Natural killer cell treated with Interleukin-12 subunit alpha and Interleukin-12 subunit beta and Interleukin-15 and Interleukin-18, amount 100 ng/mL, for 72 hours (primary cell): ENCODE results near the gene PPM1H. TPM values are rescaled to one million over a fixed set of nuclear protein-coding genes. Genes with fewer than 3 reads are reported as not detected.
A peak's percentile ranks its signal among the peaks of the same experiment; 100 is the strongest.
"Not testable (repeated sequence)": the region's sequence is repeated elsewhere in the genome, so short reads cannot be mapped to it uniquely, and the experiment has no call there.

Source experiments
- ATAC-seq, 2 donors: fragments of 150-1000 bp; cut with Tn5 transposase in 1 of 2; sonication (Bioruptor Pico), chemical (Tn5 transposase) in 1 of 2; 2 replicates each; pipeline ENCODE4 v1.10.0; 2021
- DNase-seq: peaks from one replicate; pipeline ENCODE4 v3.0.0; 2022; ENCODE audit warnings: low spot score
- H3K27ac Mint-ChIP-seq, 2 donors: 1 replicate in 1 of 2; 2 replicates in 1 of 2; pipeline ENCODE4 v1.8.0; 2022; ENCODE audit warnings: mixed read lengths in 2 of 2, mild to moderate bottlenecking in 1 of 2, moderate library complexity in 1 of 2
- H3K27me3 Mint-ChIP-seq, 2 donors: 1 replicate in 1 of 2; 2 replicates in 1 of 2; pipeline ENCODE4 v1.8.0; 2022; ENCODE audit warnings: mixed read lengths in 2 of 2
- H3K36me3 Mint-ChIP-seq: one replicate; pipeline ENCODE4 v1.8.0; 2022; ENCODE audit warnings: mixed read lengths
- H3K4me1 Mint-ChIP-seq, 2 donors: 1 replicate in 1 of 2; 2 replicates in 1 of 2; pipeline ENCODE4 v1.8.0; 2022; ENCODE audit warnings: low read depth in 2 of 2, mixed read lengths in 2 of 2, mild to moderate bottlenecking in 1 of 2
- H3K4me3 Mint-ChIP-seq: one replicate; pipeline ENCODE4 v1.8.0; 2022; ENCODE audit warnings: mixed read lengths
- H3K9me3 Mint-ChIP-seq: 2 replicates; pipeline ENCODE4 v1.8.0; 2022; ENCODE audit warnings: mixed read lengths
- total RNA-seq, 2 donors: library from RNA; stranded (reverse); gene quantifications; one replicate each; pipeline ENCODE4 v1.2.3, GENCODE V29; 2022

Gene PPM1H
- total RNA-seq, 2 donors from 2014 or later, result 0.38 TPM; not detected in 1

- H3K9me3 Mint-ChIP-seq, result no peaks in the 10 kb centered on the region
These were observed 28.6 kb upstream of the PPM1H start for GRCh38 chr12:62963486-62964041.

GRCh38 chr12:62960324-62960723 lies 25.4 kb upstream of the PPM1H start:
- Mint-ChIP-seq H3K4me3 (no peak overlapping the region), H3K27ac (no peak overlapping the region), H3K36me3 (no peaks in the 10 kb centered on the region), H3K9me3 (no peaks in the 10 kb centered on the region), H3K27me3 (no peaks in the 10 kb centered on the region), H3K4me1 (no peaks in the 10 kb centered on the region)
- DNase-seq (no peak), ATAC-seq (no peak)

More at GRCh38 chr12:62963486-62964041, 28.6 kb upstream of the PPM1H start:
- Mint-ChIP-seq H3K27me3 (no peaks in the 10 kb centered on the region), H3K4me1 (no peaks in the 10 kb centered on the region), H3K36me3 (no peaks in the 10 kb centered on the region), H3K27ac (no peak overlapping the region), H3K4me3 (no peak overlapping the region)
- DNase-seq, result no peak
- ATAC-seq, result no peak

DNA sequence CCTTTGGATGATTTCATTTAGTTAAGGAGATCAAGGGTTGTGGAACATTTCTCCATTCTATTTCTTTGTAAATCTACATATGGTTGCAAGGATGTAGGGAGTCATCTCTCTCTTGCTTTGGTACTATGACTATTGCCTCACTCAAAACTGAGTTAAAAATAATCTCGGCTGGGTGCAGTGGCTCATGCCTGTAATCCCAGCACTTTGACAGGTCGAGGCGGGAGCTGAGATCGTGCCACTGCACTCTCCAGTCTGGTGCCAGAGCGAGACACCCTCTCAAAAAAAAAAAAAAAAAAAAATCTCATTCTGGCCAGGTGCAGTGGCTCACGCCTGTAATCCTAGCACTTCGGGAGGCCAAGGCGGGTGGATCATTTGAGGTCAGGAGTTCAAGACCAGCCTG lies 24.8 kb upstream of the PPM1H start:
- no peak overlapping the region for H3K4me3 Mint-ChIP-seq
- DNase-seq (no peak), ATAC-seq (no peak)
- no peak overlapping the region for H3K27ac Mint-ChIP-seq
- H3K36me3 Mint-ChIP-seq, result no peaks in the 10 kb centered on the region
- no peaks in the 10 kb centered on the region for H3K4me1 Mint-ChIP-seq
- H3K9me3 Mint-ChIP-seq, result no peaks in the 10 kb centered on the region
- no peaks in the 10 kb centered on the region for H3K27me3 Mint-ChIP-seq

- no peak overlapping the region for H3K4me3 Mint-ChIP-seq
- H3K27me3 Mint-ChIP-seq, result peaks cover 0 to 2% of the 10 kb centered on the region in 2 donors
- ATAC-seq, result no peak
- no peak for DNase-seq
- H3K27ac Mint-ChIP-seq, result no peak overlapping the region
- peaks cover 2% of the 10 kb centered on the region for H3K9me3 Mint-ChIP-seq
- H3K4me1 Mint-ChIP-seq, result no peaks in the 10 kb centered on the region
- no peaks in the 10 kb centered on the region for H3K36me3 Mint-ChIP-seq
These were observed 22.4 kb upstream of the PPM1H start for GRCh38 chr12:62957233-62957953.

DNA sequence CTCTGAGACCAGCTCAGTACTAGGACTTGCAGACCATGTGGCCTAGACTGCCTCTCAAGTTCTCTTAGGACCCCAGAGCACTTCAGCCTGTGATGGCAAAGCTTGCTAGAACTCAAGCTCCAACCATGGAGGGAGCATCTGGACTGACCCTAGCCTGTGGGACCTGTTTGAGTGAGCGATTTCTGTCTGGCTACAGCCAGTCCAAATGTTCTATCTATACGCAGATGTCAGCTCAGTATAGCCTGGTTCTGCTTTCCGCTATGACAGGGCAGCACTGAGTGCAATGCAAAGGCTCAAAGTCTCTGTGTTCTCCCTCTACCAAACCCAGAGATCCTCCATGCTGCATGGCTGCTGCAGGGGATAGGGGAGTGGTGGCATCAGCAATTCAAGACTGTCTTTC lies 20.7 kb upstream of the PPM1H start:
- H3K4me3 Mint-ChIP-seq, result no peak overlapping the region
- peaks cover 3% of the 10 kb centered on the region for H3K9me3 Mint-ChIP-seq
- peaks cover 0 to 2% of the 10 kb centered on the region in 2 donors for H3K27me3 Mint-ChIP-seq
- DNase-seq, result no peak
- no peaks in the 10 kb centered on the region for H3K36me3 Mint-ChIP-seq
- no peak overlapping the region for H3K27ac Mint-ChIP-seq
- H3K4me1 Mint-ChIP-seq, result no peaks in the 10 kb centered on the region
- ATAC-seq, result no peak

DNA sequence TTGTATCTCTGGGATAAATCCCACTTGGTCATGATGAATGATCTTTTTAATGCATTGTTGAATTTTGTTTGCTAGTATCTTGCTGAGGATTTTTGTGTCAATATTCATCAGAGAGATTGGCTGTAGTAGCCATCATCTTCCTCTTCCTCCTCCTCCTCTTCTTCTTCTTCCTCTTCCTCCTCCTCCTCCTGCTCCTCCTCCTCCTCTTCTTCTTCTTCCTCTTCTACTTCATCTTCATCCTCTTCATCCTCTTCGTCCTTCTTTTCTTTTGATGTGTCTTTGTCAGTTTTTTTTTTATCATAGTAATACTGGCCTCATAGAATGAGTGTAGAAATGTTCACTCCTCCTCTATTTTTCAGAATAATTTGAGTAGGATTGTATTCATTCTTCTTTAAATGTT lies 15.4 kb upstream of the PPM1H start:
- Mint-ChIP-seq H3K9me3 (peaks cover 7% of the 10 kb centered on the region), H3K4me3 (no peak overlapping the region), H3K27me3 (peaks cover 0 to 6% of the 10 kb centered on the region in 2 donors), H3K36me3 (no peaks in the 10 kb centered on the region), H3K27ac (no peak overlapping the region), H3K4me1 (no peaks in the 10 kb centered on the region)
- ATAC-seq (no peak), DNase-seq (no peak)

DNA sequence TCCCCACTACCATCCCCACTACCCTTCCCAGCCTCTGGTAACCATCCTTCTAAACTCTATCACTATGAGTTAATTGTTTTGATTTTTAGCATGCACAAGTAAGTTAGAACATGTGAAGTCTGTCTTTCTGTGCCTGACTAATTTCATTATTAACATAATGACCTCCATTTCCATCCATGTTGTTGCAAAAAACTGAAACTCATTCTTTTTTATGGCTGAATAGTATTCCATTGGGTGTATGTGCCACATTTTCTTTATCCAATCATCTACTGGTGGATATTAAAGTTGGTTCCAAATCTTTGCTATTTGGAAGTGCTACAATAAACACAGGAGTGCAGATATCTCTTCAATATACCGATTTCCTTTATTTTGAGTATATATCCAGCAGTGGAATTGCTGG lies 13.2 kb upstream of the PPM1H start:
- Mint-ChIP-seq H3K4me3 (no peak overlapping the region), H3K27me3 (peaks cover 10% of the 10 kb centered on the region in 2 donors), H3K27ac (no peak overlapping the region), H3K9me3 (peaks cover 5% of the 10 kb centered on the region), H3K4me1 (no peaks in the 10 kb centered on the region), H3K36me3 (no peaks in the 10 kb centered on the region)
- ATAC-seq, result no peak
- no peak for DNase-seq

GRCh38 chr12:62947364-62947763 lies 12.4 kb upstream of the PPM1H start:
- Mint-ChIP-seq H3K27ac (no peak overlapping the region), H3K36me3 (no peaks in the 10 kb centered on the region), H3K27me3 (peaks cover 10 to 12% of the 10 kb centered on the region in 2 donors), H3K4me3 (no peak overlapping the region), H3K9me3 (peaks cover 5% of the 10 kb centered on the region), H3K4me1 (no peaks in the 10 kb centered on the region)
- DNase-seq (no peak), ATAC-seq (no peak)

DNA sequence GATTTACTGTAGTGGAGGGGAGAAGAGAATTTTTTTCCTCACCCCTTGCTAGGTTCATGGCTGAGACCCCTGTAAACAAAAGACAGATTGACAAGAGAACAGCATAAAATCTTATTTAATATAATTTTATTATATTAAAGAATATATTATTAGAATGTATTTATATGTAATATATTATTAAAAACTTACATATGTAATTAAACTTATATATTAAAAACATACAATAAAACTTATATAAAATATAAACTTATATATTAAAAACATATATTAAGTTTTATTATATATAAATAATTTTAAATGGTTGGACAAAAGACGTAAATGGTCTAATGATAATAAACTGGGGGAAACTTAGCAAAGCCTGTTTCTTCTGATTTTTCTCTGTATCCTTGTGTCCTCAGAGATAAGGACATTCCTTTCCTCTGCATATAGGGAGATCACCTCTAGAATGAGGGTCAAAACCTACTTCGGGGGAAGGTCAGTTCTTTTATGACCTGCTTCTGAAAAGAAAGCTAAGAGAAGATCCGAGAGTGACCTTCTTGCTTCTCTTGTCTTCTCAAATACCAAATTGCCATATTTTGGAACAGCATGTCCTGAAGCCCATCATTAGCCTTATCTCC lies 8.9 kb upstream of the PPM1H start:
- Mint-ChIP-seq H3K4me3 (no peak overlapping the region), H3K27me3 (peaks cover 8 to 14% of the 10 kb centered on the region in 2 donors), H3K36me3 (no peaks in the 10 kb centered on the region), H3K27ac (no peak overlapping the region), H3K4me1 (no peaks in the 10 kb centered on the region), H3K9me3 (no peaks in the 10 kb centered on the region)
- ATAC-seq, result no peak
- DNase-seq, result no peak

GRCh38 chr12:62942316-62942715 lies 7.4 kb upstream of the PPM1H start:
- H3K27me3 Mint-ChIP-seq, result peaks cover 8 to 14% of the 10 kb centered on the region in 2 donors
- H3K36me3 Mint-ChIP-seq, DNase-seq, H3K4me3 Mint-ChIP-seq, ATAC-seq, H3K27ac Mint-ChIP-seq, H3K4me1 Mint-ChIP-seq, H3K9me3 Mint-ChIP-seq: not testable (repeated sequence)

GRCh38 chr12:62934239-62934798 lies 631 bp downstream of the PPM1H start:
- Mint-ChIP-seq H3K9me3 (peaks cover 3% of the 10 kb centered on the region), H3K36me3 (no peaks in the 10 kb centered on the region), H3K27ac (peak overlapping the region in 1 of 2 donors; percentile 27), H3K4me1 (peaks cover 11% of the 10 kb centered on the region in 2 donors), H3K27me3 (peaks cover 24 to 32% of the 10 kb centered on the region in 2 donors), H3K4me3 (peak overlapping the region; percentile 81)
- ATAC-seq, result peak; percentile 58 to 70
- no peak for DNase-seq

- peaks cover 11% of the 10 kb centered on the region in 2 donors for H3K4me1 Mint-ChIP-seq
- H3K27ac Mint-ChIP-seq, result peak overlapping the region in 1 of 2 donors; percentile 27
- H3K27me3 Mint-ChIP-seq, result peaks cover 24 to 32% of the 10 kb centered on the region in 2 donors
- DNase-seq, result no peak
- peak overlapping the region; percentile 81 for H3K4me3 Mint-ChIP-seq
- peaks cover 3% of the 10 kb centered on the region for H3K9me3 Mint-ChIP-seq
- H3K36me3 Mint-ChIP-seq, result no peaks in the 10 kb centered on the region
- ATAC-seq, result no peak
These were observed 1.2 kb downstream of the PPM1H start for GRCh38 chr12:62933602-62934238.

DNA sequence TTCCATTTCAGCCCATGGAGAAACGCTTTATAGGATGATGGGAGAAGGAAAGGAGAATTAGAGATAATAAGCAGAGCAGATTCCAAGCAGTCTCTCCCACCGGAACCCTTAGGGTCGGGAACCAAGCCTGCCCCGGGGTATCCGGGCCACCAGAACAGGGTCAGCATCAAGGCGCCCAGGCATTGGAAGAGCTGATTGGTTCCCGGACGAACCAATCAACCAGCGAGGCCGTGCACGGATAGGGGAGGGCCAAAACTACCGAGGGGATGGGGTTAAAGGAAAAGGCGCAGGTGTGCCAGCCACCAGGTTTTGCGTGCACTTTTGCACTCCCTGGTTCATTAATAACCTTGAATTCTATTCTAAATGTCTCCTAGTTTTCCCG lies 1.7 kb downstream of the PPM1H start:
- peaks cover 11% of the 10 kb centered on the region in 2 donors for H3K4me1 Mint-ChIP-seq
- DNase-seq (no peak), ATAC-seq (no peak)
- H3K27ac Mint-ChIP-seq, result no peak overlapping the region
- H3K36me3 Mint-ChIP-seq, result no peaks in the 10 kb centered on the region
- peaks cover 24 to 32% of the 10 kb centered on the region in 2 donors for H3K27me3 Mint-ChIP-seq
- peaks cover 3% of the 10 kb centered on the region for H3K9me3 Mint-ChIP-seq
- H3K4me3 Mint-ChIP-seq, result peak overlapping the region; percentile 81

DNA sequence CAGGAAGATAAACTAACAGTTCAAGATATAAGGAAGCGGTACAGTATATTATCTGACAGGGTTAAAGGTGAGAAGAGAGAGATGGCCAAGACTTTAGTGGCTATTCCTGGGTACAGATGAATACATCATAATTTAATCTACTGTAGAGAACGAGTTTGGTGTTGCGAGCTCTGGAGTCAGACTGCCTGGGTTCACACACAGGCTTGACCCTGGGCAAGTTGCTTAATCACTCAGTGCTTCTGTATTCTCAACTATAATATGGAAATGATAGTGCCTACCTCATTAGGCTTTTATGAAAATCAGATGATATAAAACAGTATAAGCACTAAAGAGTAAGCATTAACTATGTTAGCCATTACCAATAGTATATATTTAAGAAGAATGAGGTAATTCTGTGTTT lies 3.5 kb downstream of the PPM1H start:
- H3K27me3 Mint-ChIP-seq, result peaks cover 22 to 32% of the 10 kb centered on the region in 2 donors
- ATAC-seq, result no peak
- H3K4me1 Mint-ChIP-seq, result peaks cover 11% of the 10 kb centered on the region in 2 donors
- no peak overlapping the region for H3K4me3 Mint-ChIP-seq
- H3K27ac Mint-ChIP-seq, result no peak overlapping the region
- no peaks in the 10 kb centered on the region for H3K36me3 Mint-ChIP-seq
- DNase-seq, result no peak
- peaks cover 3% of the 10 kb centered on the region for H3K9me3 Mint-ChIP-seq
